GM18507 (cell line): Measurements from ENCODE around the gene CERCAM.

Source experiments
- DNase-seq: peaks from one replicate; pipeline ENCODE4 v3.0.0; 2011; ENCODE audit warnings: low read depth; ENCODE audit not compliant: insufficient read length; ENCODE audit errors: extremely low spot score
- FAIRE-seq: peaks from 2 replicates; lab custom pipeline; 2011; peaks lifted over from hg19 to GRCh38; lab: Jason Lieb, UNC

Gene CERCAM, protein sequence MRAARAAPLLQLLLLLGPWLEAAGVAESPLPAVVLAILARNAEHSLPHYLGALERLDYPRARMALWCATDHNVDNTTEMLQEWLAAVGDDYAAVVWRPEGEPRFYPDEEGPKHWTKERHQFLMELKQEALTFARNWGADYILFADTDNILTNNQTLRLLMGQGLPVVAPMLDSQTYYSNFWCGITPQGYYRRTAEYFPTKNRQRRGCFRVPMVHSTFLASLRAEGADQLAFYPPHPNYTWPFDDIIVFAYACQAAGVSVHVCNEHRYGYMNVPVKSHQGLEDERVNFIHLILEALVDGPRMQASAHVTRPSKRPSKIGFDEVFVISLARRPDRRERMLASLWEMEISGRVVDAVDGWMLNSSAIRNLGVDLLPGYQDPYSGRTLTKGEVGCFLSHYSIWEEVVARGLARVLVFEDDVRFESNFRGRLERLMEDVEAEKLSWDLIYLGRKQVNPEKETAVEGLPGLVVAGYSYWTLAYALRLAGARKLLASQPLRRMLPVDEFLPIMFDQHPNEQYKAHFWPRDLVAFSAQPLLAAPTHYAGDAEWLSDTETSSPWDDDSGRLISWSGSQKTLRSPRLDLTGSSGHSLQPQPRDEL

DNA sequence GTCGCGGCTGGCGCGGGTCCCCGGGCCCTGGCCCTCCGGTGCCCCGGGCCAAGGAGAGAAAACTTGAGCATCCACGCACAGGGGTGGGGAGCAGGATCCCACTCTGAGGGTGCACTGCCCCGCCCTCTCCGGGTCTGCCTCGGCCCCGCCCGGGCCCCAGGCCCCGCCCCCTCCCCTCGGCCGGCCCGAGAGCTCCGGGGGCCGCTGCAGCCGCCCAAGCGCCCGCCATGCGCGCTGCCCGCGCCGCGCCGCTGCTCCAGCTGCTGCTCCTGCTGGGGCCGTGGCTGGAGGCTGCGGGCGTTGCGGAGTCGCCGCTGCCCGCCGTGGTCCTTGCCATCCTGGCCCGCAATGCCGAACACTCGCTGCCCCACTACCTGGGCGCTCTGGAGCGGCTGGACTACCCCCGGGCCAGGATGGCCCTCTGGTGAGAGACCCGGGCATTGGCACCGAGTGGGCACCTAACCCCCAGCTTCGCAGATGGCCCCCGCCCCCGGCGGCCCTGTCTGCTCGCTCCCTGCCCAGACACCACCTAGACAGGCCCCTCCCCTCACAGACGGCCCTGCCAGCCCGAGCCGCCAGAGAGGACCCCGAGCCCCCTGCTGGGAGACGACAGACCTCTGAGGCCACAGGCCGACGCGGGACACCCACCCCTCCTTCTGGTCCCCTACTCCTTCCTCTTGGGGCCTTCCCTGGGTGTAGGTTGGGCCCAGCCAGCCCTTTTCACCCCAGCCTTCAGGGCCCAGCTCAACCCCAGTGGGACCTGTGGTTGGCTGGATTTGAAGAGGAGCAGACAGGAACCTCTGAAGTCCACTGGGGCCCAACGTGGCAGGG lies at the start of gene CERCAM:
Gene CERCAM, plus strand, starts transcription at position 207 of the 831 bp plus-strand sequence. Its CDS starts 21 bp downstream, at position 228.
- FAIRE-seq: no peak
- peak; percentile 59 for DNase-seq

DNA sequence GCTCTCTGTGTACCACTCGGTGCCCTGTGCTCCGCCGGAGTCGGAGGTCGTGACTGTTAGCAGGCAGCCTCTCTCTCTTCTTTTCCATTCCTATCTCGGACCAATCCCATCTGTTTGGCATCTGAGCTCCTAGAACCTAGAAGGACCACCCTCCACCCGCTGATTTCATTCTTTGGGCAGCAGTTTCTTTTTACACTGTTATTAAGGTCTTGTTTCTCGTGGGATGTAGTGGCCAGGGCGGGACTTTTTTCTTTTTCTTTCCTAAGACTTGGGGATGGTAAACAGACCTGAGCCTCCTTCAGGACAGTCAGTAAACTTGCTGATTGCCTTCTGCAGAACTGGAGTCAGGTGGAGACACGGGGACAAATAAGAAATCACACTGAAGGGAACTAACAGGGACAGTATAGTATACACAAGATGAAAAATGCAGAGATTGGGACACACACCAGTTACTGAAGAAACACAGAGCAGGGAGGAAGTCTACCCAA lies 49.0 kb upstream of the CERCAM start:
- FAIRE-seq (no peak), DNase-seq (no peak)

DNA sequence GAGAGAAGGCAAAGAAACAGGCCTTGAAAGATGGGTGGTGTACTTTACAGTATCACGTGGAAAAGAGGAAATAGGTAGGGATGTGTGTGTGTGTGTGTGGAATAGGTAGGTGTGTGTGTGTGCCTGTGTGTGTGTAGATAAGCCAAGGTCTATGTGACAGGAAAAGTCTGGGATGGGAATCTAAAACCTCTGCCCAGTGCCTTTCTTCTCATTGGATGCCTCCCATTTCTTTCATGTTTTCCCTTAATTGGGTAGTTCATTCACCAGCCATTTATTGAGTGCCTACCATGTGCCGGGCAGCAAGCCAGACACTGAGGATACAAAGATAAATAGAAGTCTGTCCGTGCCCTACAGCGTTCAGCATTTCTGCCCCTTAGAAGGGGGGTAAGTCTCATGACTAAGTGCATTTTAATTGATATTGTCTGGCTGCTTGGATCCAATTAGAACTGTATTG lies 48.4 kb upstream of the CERCAM start:
- DNase-seq (no peak), FAIRE-seq (no peak)

DNA sequence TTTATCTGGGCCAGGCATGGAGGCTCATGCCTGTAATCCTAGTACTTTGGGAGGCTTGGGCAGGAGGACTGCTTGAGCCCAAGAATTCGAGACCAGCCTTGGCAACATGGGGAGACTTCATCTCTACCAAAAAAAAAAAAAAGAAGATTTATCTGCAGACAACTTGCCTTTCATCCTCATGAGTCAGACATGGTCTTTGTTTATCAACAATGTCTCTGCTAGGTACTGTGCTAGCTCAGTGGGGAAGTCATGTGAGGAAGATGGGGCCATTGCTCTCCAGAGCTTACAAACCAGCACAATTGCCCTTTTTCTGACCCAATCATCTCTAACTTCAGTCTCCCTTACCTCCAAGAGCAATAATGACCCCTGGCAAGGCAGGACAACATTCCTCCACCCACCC lies 47.9 kb upstream of the CERCAM start:
- FAIRE-seq (no peak), DNase-seq (no peak)

DNA sequence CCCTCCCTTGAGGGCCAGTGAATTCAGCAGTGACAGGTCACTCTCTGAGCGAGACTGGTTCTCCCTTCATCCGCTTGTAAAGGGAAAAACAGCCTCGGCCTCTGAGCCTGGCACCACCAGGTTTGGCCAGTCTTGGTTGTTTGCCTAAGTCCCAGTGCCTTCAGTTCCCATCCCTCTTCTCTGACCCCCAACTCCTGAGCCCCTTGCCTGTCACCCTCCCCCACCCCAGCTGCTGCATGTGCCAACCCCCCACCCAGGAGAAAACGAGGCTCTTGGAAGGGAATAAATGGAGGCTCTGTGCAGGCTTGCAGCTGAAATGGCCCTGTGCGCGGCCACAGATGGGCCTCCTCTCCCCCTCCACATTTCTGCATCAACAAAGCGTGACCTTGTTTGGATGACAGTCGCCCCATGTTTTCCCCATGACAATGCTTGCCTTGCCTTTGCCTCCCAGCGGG lies 46.4 kb upstream of the CERCAM start:
- DNase-seq (no peak), FAIRE-seq (no peak)

DNA sequence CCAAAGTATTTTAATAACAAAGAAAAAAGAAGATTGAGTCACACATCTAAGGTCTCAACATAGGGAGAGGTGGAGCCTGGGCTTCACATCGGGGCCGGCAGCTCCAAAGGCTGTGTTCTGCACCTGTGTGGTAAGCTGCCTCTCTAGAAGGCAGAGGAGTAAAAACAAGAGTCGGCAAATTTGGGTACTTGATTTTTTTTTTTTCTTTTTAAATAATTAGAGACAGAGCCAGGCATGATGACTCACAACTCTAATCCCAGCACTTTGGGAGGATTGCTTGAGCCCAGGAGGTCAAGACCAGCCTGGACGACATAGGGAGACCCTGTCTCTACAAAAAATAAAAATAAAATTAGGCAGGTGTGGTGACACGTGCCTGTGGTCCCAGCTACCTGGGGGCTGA lies 44.8 kb upstream of the CERCAM start:
- DNase-seq (no peak), FAIRE-seq (no peak)

DNA sequence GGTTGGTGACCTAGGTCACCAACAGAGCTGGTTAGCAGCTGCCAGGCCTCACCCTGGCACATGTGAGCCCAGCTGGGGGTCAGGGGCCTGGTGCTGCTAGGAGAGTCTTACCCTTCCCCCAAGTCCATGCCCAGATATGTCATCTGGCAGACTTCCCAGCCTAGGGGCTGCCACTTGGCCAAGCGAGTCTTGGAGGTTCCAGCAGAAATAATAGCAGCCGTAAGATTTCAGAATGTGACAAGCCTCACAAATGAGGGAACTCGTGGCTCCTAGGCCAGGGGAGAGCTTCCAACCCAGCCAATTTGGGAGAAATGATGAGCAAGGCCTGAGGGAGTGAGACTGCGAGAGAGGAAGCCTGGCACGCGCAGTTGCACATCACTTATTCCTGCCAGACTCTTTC lies 38.4 kb upstream of the CERCAM start:
- no peak for DNase-seq
- no peak for FAIRE-seq

DNA sequence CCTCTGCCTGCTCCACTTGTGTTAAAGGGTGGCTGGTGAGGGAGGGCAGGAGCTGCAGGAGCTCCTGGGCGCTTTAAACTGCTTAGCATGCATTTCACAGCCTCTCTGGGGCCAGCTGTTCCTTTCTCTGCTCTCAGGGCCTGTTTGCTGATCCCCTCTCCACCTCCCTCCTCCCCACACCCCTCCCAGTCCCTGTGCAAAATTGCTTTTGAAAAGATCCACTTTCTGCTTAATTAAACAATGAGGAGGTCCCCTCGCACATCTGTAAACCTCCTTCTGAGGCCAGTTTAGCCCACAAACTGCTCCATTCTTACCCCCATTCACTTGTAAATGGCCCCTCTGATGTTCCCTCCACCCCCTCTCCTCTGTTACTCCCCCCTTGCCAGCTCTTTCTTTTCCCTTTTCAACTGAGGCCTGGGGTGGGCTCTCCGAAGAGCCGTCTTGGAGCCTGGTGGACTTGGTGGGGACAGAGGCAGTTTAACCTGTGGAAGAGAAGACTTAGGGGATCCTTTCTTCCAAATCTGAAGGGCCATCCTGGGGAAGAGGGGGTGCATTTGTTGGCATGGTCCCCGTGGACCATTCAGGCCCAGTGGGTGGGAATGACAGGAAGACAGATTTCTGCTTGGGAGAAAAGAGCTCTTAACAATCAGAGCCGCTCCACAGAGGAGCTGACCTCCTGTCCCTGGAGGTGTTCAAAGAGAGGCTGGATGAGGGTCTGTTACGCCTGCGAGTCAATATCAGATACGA lies 37.5 kb upstream of the CERCAM start:
- DNase-seq (no peak), FAIRE-seq (no peak)

DNA sequence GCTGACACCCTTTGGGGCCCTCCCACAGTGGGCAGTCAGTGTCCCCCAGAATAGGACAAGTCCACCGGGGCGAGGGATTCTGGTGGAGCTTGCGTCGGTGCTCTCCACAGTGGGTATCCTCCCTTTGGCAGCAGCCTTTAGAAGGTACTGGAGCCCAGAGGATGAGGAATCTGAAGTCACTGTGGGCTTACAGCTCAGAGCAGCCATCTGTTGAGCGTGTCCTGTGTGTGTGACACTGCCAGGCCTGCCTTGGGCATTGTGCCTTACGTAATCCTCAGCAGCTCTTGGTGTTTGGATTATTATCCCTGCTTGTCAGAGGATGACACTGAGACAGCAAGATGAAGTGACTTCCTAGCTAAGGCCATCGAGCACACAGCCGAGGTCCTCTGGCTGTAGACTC lies 36.9 kb upstream of the CERCAM start:
- DNase-seq: no peak
- FAIRE-seq: no peak

DNA sequence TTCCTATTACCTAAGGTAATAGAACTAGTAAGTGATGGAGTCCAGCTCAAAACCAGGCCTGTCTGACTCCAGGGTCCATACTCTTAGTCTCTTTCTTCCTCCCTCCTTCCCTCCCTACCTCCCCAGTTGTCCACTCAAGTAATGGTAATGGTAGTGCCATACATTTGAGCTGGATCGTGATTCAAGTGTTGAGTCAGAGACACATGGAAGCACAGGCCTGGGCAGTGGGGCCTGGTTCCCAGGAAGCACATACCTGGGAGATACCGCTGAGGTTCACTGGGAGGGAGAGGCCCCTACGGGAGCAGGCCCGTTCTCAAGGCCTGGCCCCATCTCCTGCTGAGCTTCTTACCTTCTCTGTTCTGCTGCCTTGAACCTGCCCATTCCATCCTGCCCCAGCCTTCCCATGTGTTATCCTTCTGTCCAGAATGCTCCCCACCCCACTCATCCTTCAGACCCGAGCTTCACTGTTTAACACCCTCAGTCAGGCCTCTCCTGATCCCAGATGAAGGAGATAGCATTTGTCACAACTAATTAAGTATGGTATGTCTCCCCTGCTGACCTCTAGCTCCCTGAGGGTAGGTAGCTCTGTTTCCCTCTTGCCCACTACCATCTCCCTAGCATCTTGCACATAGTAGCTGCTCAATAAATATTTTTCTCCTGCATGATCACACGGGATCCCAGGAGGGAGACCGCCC lies 35.7 kb upstream of the CERCAM start:
- FAIRE-seq (no peak), DNase-seq (no peak)

DNA sequence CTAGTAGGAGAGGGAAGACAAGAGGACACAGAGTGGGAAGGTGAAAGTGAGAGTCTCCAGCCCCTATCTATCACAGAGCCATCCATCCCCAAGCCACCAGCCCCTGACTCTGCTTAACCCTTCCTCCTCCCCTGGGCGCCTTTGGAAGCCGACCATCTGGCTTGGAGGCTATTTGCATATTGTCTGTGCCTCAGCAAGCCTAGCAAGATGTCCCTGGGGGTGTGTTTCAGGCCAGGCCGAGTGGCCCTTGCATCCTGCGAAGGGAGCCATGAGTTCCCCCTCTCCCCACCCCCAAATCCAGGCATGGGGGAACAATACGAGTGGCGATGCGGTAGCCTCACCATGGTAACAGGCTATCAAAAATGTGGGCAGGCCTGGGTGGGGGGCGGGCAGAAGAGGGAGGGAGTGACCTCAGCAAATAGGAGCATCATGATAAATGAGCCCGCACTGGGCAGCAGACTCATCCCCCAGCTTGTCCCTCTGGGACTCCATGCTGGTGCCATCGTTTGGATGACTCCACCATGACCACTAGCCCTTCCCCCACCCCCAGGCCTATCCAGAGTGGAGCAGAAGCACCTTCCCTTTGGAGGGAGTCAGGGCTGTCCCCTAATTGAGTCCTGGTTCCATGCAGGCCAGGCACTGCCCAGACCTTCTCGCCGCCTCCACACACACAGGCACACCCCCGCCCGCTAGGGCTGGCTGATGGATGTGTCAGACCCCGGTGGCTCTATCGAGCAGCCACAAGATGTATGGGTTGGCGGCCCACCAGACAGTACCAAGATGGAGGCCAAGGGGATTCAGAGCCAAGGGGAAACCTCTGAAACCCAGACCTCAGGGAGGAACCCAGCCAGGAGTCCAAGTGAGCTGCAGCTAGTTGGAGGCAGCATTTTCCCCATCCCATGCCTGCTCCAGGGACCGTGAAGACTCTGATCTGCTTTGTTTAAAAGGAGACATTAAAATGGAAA lies 34.9 kb upstream of the CERCAM start:
- no peak for DNase-seq
- FAIRE-seq: no peak

DNA sequence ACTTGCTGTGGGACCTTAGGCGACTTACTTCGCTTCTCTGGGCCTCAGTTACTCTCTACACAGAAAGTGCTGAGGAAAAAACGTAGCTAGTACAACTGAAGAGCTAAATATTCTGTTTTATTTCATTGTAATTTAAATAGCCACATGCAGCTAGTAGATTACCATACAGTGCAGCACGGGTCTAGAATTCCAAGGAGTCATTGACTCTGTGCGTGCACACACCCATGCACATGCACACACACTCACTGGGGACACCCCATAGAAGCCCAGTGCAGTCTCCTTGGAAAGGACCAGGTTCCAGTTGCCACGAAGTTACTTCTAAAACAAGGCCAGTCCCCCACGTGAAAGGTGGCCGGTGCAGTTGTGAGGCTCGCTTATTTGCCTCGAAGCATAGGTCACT lies 32.5 kb upstream of the CERCAM start:
- FAIRE-seq (no peak), DNase-seq (no peak)

DNA sequence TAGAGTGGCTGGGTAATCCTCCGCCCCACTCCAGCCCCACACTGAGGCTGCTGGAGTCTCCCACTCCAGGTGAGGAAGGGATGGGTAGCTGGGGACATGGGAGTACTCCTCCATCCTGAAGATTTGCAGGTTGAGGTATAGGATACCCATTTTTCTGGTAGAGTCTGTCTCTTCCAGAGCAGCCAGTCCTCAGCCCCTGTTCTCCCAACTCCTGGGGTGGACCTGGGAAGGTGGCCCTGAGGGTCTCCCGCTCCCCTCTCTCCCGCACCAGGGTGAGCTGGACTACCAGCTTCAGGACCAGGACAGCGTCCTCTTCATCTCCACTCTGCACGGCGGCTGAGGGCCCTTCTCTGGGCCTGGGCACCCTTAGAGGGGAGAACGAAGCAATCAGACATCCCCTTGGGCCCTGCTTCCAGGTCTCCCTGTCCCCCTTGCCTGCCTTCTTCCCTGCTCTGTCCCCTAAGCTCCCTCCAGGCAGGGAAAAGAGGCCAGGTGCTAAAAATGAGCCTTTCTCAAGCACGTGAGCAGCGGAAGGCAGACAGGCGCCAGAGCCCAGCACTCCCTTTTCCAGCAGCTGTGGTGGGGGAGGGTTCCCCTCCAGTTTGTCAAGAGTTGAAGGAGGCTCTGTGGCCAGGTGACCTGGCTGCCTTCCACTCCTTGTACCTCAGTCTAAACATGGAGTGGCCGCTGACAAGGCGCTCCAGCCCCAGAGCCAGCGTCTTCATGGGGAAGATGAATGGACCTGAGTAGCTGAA lies 31.1 kb upstream of the CERCAM start:
- DNase-seq: no peak
- FAIRE-seq: no peak

DNA sequence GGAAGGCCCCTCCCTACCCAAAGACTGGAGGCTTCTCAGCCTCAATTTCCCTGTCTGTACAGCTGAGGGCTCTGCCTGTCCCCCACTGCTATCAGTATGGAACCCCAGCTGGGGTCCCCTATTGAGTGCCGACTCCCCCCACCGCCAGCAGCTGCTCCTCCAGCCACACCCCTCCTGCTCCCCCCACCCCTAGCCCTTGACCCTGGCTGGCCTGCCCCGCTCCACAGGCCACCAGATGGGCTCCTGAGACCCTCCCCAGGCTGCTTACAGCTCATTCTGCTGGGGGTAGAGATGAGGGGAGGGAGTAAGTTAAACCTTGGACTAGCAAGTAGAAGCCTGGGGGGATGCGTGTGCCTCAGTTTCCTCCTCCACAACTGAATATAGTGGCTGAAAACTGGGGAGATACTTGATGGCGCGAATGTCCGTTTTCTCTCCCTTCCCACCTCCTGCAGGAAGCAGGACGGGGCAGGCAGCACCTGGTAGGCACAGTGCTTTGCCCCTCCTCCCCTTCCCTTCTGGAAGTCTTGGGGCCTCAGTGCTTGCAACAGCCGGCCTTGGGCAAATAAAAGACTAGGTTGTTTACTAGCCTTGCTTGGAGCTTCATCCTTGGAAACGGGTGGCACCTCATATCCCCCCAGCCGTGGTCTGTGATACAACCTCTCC lies 30.4 kb upstream of the CERCAM start:
- DNase-seq (no peak), FAIRE-seq (no peak)

DNA sequence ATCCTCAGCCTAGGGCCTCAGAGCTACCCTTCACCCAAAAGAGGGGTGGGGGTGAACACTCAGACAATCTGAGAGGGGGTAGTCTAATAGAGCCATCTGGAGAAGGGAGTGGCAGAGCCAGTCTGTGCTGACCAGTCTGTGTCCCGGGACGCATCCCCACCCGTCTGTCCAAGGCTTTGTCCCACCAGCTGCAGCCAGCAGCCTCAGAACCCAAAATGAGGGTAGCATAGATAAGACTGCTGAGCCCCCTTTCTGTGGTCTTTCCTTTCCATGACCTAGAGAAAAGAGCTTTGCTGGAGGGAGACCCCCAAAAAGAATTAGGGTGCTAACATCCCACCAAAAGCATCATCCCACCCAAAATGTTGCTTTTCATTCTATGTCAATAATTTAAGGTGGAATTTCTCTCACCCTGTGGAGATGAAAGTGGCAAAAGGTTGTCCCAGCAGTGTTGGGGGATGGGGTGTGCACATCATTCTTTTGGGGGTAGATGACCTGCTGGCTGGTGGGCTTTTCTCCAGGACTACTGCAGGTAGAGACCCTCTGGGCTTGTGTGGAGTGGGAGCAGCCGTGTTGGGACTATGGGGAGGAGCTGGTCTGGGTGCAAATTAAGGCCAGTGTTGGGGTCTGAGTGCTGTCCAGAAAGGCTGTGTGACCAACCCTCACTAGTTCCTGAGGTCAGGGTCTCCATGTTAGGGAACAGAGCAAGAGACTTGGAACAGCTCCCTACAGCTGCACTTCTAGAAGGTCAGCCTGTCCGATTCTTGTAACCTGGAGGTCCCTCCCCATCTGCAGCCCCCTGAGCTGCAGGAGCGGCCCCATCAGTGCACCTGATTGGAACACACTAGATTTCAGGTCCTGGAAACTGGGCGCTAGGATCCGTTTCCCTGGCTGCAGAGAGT lies 29.6 kb upstream of the CERCAM start:
- DNase-seq: no peak
- FAIRE-seq: no peak

DNA sequence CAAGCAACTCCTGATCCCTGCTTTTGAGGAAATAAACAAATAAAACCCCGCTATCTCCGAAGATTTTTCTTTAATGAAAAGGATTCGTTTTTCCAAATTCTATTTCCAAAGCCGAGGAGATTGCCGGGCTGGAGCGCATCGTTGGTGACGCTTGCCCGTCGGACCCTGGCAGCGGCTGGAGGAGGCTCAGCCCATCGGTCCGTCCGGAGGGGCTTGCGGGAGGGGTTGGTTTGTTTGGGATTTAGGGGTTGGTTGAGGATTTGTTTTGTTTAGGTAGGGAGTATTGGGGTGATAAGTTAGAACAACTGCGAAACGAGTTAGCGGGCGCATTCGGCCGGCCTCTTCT lies 28.7 kb upstream of the CERCAM start:
- FAIRE-seq: no peak
- DNase-seq: no peak
